Pancreas (tissue), 10 donors: ENCODE measurements around the gene ODF4. TPM values are rescaled to one million over a fixed set of nuclear protein-coding genes. Genes with fewer than 3 reads are reported as not detected.

Experiments
- ATAC-seq, 4 donors: fragments of 200-7000 bp; cut with Tn5 transposase; one replicate each; pipeline versions ENCODE4 v1.8.0 to v1.9.1; 2020; ENCODE audit warnings: mild to moderate bottlenecking in 4 of 4, moderate library complexity in 4 of 4
- DNase-seq, 6 donors: peaks; one replicate each; pipeline ENCODE4 v3.0.0-alpha.2; 2020
- FAIRE-seq: peaks from 2 replicates; lab custom pipeline; 2012; peaks lifted over from hg19 to GRCh38; lab: Jason Lieb, UNC
- H3K27ac ChIP-seq, 4 donors: fragments of 200-600 bp; sonication (generic); 1 replicate in 3 of 4; 2 replicates in 1 of 4; pipeline versions ENCODE4 v1.5.0 to v1.8.0; 2020
- H3K27me3 ChIP-seq, 4 donors: fragments of 200-600 bp; one replicate each; pipeline ENCODE4 v1.8.0; 2021
- H3K36me3 ChIP-seq, 3 donors: fragments of 200-600 bp; sonication (generic) in 1 of 3; one replicate each; pipeline versions ENCODE4 v1.5.0 to v1.8.0; 2020 to 2021
- H3K4me1 ChIP-seq, 3 donors: fragments of 200-600 bp; one replicate each; pipeline ENCODE4 v1.8.0; 2021
- H3K4me3 ChIP-seq, 4 donors: fragments of 200-600 bp; sonication (generic) in 2 of 4; one replicate each; pipeline versions ENCODE4 v1.5.0 to v1.8.0; 2020 to 2021
- H3K9me3 ChIP-seq, 4 donors: fragments of 200-600 bp; one replicate each; pipeline ENCODE4 v1.8.0; 2021
- CTCF ChIP-seq, 4 donors: fragments of 200-600 bp; sonication (generic) in 3 of 4; IDR thresholded peaks; one replicate each; pipeline versions ENCODE4 v1.5.0 to v1.8.0; 2021; ENCODE audit warnings: antibody characterized with exemption in 4 of 4
- WGBS, 2 donors: extraction: QIAGEN DNeasy Blood & Tissue Kit; methylation state at CpG; one replicate each; pipeline ENCODE4 v1.1.7; 2013; 5-methylcytosine and 5-hydroxymethylcytosine counted together
- intact Hi-C, 3 donors: fragments of 100-400 bp; cut with DNase I; formaldehyde crosslinking; loops; one replicate each; pipeline versions ENCODE4 v1.11.1 to v1.14.2; 2022
- polyA plus RNA-seq, 2 donors: library from polyadenylated mRNA; stranded (reverse); fragments of 200-250 nt; gene quantifications; one replicate each; pipeline ENCODE4 v1.2.3, GENCODE V29; 2013
- total RNA-seq, 6 donors: library from RNA; stranded (reverse); fragmentation: NEBNext Ultra II Directional in 4 of 6; extraction: Animal tissue kit (Norgen Biotek cat#: 25700) in 4 of 6; gene quantifications; one replicate each; pipeline versions ENCODE4 v1.2.1 to v1.2.4, GENCODE V29; 2021 to 2023
- donor health status: healthy with polysubstance abuse.
- donor health status: DM: no; HTN: no; CAD: no; lungs with moderate emphysema.
- donor health status: DM: no; HTN: no; CAD: no.
- donor health status: control.
- donor health status: control.
- donor health status: Bipolar disorder and iron deficiency.
- donor health status: DM: yes; HTN: yes; CAD: no.
- donor health status: DM: no; HTN: no; CAD: no.
- donor health status: DM: no; HTN: no; CAD: no.
- donor health status: DM: yes; HTN: yes; CAD: no.

Gene ODF4
- total and polyA plus RNA-seq, 8 donors = not detected

GRCh38 chr17:8315764-8316217 is 23.8 kb upstream of the ODF4 start:
- ATAC-seq (peak in 2 of 4 donors; percentile 19 to 24), FAIRE-seq (no peak), DNase-seq (peak in 1 of 6 donors; percentile 67)
- H3K36me3 ChIP-seq = no peaks in the 10 kb centered on the region
- no peak overlapping the region for H3K27ac ChIP-seq
- no peak overlapping the region for H3K4me3 ChIP-seq
- H3K9me3 ChIP-seq = no peaks in the 10 kb centered on the region
- no peak for TF ChIP-seq CTCF (IDR thresholded peaks at IDR 0.05)
- H3K27me3 ChIP-seq = no peaks in the 10 kb centered on the region
- 46 to 52% methylated on average over 23 to 26 of the region's 26 CpGs for WGBS, 2 donors
- H3K4me1 ChIP-seq = no peaks in the 10 kb centered on the region
- intact Hi-C loops = no loop called here

GRCh38 chr17:8318010-8318935 is 21.4 kb upstream of the ODF4 start:
- TF ChIP-seq CTCF (IDR thresholded peaks at IDR 0.05) = no peak
- Histone ChIP-seq H3K4me3 (no peak overlapping the region), H3K27me3 (no peaks in the 10 kb centered on the region), H3K9me3 (no peaks in the 10 kb centered on the region), H3K4me1 (no peaks in the 10 kb centered on the region), H3K36me3 (no peaks in the 10 kb centered on the region), H3K27ac (no peak overlapping the region)
- FAIRE-seq (no peak), DNase-seq (peak in 1 of 6 donors; percentile 44), ATAC-seq (no peak)
- intact Hi-C loops = no loop called here
- 69 to 71% methylated on average over 23 to 24 of the region's 24 CpGs for WGBS, 2 donors

GRCh38 chr17:8320262-8320661 is 19.4 kb upstream of the ODF4 start:
- intact Hi-C loops = no loop called here
- ATAC-seq (no peak), FAIRE-seq (no peak), DNase-seq (no peak)
- Histone ChIP-seq H3K4me3 (no peak overlapping the region), H3K27me3 (no peaks in the 10 kb centered on the region), H3K9me3 (no peaks in the 10 kb centered on the region), H3K4me1 (no peaks in the 10 kb centered on the region), H3K27ac (no peak overlapping the region), H3K36me3 (no peaks in the 10 kb centered on the region)
- TF ChIP-seq CTCF (IDR thresholded peaks at IDR 0.05) = no peak
- 87 to 88% methylated on average over 4 of the region's 4 CpGs for WGBS, 2 donors

GRCh38 chr17:8320990-8321389 is 18.6 kb upstream of the ODF4 start:
- TF ChIP-seq CTCF (IDR thresholded peaks at IDR 0.05) = no peak
- WGBS, 2 donors = 70 to 78% methylated on average over 6 of the region's 6 CpGs

GRCh38 chr17:8322061-8322460 is 17.6 kb upstream of the ODF4 start:
- no peak for FAIRE-seq
- intact Hi-C loops = no loop called here
- Histone ChIP-seq H3K36me3 (no peaks in the 10 kb centered on the region), H3K4me1 (peaks cover 0 to under 1% (median 0%) of the 10 kb centered on the region in 3 donors), H3K27me3 (peaks cover 0 to under 1% (median 0%) of the 10 kb centered on the region in 4 donors), H3K27ac (no peak overlapping the region), H3K9me3 (no peaks in the 10 kb centered on the region), H3K4me3 (no peak overlapping the region)
- no peak for TF ChIP-seq CTCF (IDR thresholded peaks at IDR 0.05)
- ATAC-seq = no peak
- no peak for DNase-seq
- WGBS, 2 donors = 77 to 88% methylated on average over 8 of the region's 8 CpGs

More at GRCh38 chr17:8320990-8321389, 18.6 kb upstream of the ODF4 start:
- Histone ChIP-seq H3K4me3 (no peak overlapping the region), H3K9me3 (no peaks in the 10 kb centered on the region), H3K27ac (no peak overlapping the region), H3K27me3 (no peaks in the 10 kb centered on the region), H3K36me3 (no peaks in the 10 kb centered on the region), H3K4me1 (no peaks in the 10 kb centered on the region)
- no peak for FAIRE-seq
- intact Hi-C loops = no loop called here
- no peak for ATAC-seq
- DNase-seq = no peak
